Measurements from ENCODE around the gene KLF13. TPM values are rescaled to one million over a fixed set of nuclear protein-coding genes. Genes with fewer than 3 reads are reported as not detected.

The KLF13 gene
- total RNA-seq, 1 donor from 2014 or later: 62.3 TPM

- intact Hi-C loops (cut with micrococcal nuclease): loop anchor here (10.0 kb wide), 1 partner anchor 57 kb away; no protein-coding TSS in a partner anchor
- Histone ChIP-seq H3K4me1 (peaks cover 50% of the 10 kb centered on the region), H3K9me3 (replicated peaks) (peaks cover 9% of the 10 kb centered on the region)
Measured at GRCh38 chr15:31391687-31392671, 65.3 kb downstream of the KLF13 start.

GRCh38 chr15:31392761-31393401 is 66.2 kb downstream of the KLF13 start:
- TF ChIP-seq CTCF (IDR thresholded peaks at IDR 0.05; ENCODE audit: borderline replicate concordance): no peak
- DNase-seq: peak; percentile 32
- Histone ChIP-seq H3K27me3 (ENCODE audit: low read depth) (no peaks in the 10 kb centered on the region), H3K36me3 (no peaks in the 10 kb centered on the region), H3K4me1 (peaks cover 50% of the 10 kb centered on the region), H3K9me3 (replicated peaks) (peaks cover 9% of the 10 kb centered on the region), H3K4me3 (peak overlapping the region; percentile 83), H3K27ac (replicated peaks) (peak overlapping the region; percentile 99)
- intact Hi-C loops (cut with micrococcal nuclease): loop anchor here (10.0 kb wide), 1 partner anchor 58 kb away; no protein-coding TSS in a partner anchor

More at GRCh38 chr15:31391687-31392671, 65.3 kb downstream of the KLF13 start:
- TF ChIP-seq CTCF (IDR thresholded peaks at IDR 0.05; ENCODE audit: borderline replicate concordance): no peak
- peak; percentile 92 for DNase-seq
- peak overlapping the region; percentile 99 for H3K27ac ChIP-seq (replicated peaks)
- H3K27me3 ChIP-seq (ENCODE audit: low read depth): no peaks in the 10 kb centered on the region
- no peaks in the 10 kb centered on the region for H3K36me3 ChIP-seq
- H3K4me3 ChIP-seq: peak overlapping the region; percentile 83

DNA sequence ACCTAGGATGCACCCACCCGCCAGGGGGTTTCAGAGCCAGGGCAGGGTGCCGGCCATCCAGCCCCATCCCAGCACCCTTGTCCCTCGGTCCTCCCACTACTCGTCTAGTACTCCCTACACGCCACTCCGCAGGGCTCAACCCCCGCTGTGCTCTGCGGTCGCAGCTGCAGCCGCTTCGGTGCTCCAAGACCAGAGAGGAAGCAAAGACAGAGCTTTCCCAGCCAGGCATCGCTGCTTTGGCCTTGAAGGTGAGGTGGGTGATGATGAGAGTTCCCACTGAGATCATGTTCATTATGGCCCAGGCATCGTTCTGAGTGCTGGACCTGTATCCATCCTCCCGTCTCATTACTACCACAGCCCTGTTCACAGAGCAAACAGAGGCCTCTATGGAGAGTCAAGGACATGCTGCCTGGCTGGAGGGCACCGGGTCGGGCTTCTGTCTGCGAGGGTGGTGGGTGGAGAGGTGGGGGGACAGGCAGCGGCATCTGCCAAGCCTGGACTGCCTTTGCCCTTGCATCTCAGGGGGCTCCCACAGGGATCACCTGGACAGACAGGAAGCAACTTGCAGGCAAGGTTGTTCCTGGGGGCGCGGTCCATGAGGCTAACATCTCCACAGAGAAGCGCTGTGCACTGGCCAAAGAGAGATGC is 66.9 kb downstream of the KLF13 start:
- intact Hi-C loops (cut with micrococcal nuclease): loop anchor here (10.0 kb wide), 1 partner anchor 59 kb away; no protein-coding TSS in a partner anchor
- peaks cover 50% of the 10 kb centered on the region for H3K4me1 ChIP-seq
- peaks cover 9% of the 10 kb centered on the region for H3K9me3 ChIP-seq (replicated peaks)
- no peak for TF ChIP-seq CTCF (IDR thresholded peaks at IDR 0.05; ENCODE audit: borderline replicate concordance)
- DNase-seq: peak; percentile 20
- no peaks in the 10 kb centered on the region for H3K27me3 ChIP-seq (ENCODE audit: low read depth)
- H3K4me3 ChIP-seq: peak overlapping the region; percentile 83
- peak overlapping the region; percentile 99 for H3K27ac ChIP-seq (replicated peaks)
- no peaks in the 10 kb centered on the region for H3K36me3 ChIP-seq

GRCh38 chr15:31396881-31397560 is 70.4 kb downstream of the KLF13 start:
- TF ChIP-seq CTCF (IDR thresholded peaks at IDR 0.05; ENCODE audit: borderline replicate concordance): no peak
- Histone ChIP-seq H3K27me3 (ENCODE audit: low read depth) (no peaks in the 10 kb centered on the region), H3K4me1 (peaks cover 42% of the 10 kb centered on the region), H3K4me3 (peak overlapping the region; percentile 22), H3K27ac (replicated peaks) (peak overlapping the region; percentile 89), H3K36me3 (no peaks in the 10 kb centered on the region), H3K9me3 (replicated peaks) (no peaks in the 10 kb centered on the region)
- peak; percentile 94 for DNase-seq
- intact Hi-C loops (cut with micrococcal nuclease): loop anchor here (10.0 kb wide), 1 partner anchor 62 kb away; no protein-coding TSS in a partner anchor
